Umbilical cord (tissue), 2 donors: ENCODE results near the gene ECE1. TPM values are rescaled to one million over a fixed set of nuclear protein-coding genes. Genes with fewer than 3 reads are reported as not detected.
"Not testable (repeated sequence)": the region's sequence is repeated elsewhere in the genome, so short reads cannot be mapped to it uniquely, and the experiment has no call there.

Experiments
- DNase-seq: peaks from one replicate; pipeline ENCODE4 v3.0.0-alpha.2; 2015; ENCODE audit warnings: low spot score
- total RNA-seq: library from RNA; depleted of rRNA; stranded (reverse); fragments of >200 nt; gene quantifications from one replicate; pipeline ENCODE4 v1.2.3, GENCODE V29; 2014; ENCODE audit warnings: low replicate concordance; ENCODE audit not compliant: insufficient read depth

ECE1 gene
- total RNA-seq, 1 donor from 2014 or later = 43.6 TPM

DNA sequence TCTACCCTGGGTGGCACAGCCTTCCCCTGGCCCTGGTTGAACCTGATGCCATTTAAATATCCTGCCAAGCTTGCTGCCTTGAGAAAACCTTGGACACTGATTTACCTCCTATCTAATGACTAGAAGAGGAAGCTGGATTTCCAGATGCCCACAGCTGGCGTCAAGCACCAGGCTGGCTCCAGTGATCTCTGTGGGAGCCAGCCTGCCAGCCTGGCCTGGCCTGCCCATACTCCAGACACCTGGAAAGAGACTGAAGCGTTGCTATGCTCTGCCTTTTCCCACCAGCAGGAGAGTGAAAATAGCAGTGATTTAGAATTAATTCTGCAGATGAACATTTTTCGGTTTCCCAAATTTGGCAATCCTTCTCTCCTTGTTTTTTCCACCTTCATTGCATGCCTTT is 102.0 kb downstream of the ECE1 start:
- DNase-seq = no peak

DNA sequence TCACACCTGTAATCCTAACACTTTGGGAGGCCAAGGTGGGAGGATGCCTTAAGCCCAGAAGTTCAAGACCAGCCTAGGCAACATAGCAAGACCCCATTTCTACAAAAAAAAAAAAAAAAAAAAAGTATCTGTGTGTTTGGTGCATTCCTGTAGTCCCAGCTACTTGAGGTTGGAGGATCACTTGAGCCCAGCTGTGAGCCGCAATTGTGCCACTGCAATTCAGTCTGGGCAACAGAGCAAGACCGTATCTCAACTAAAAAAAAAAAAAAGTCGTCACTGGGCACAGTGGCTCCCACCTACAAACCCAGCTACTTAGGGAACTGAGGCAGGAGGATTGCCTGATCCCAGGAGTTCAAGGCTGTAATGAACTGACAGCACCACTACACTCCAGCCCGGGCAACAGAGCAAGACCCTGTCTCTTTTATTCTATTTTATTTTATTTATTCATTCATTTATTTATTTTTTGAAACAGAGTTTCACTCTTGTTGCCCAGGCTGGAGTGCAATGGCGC is 105.0 kb downstream of the ECE1 start:
- no peak for DNase-seq

DNA sequence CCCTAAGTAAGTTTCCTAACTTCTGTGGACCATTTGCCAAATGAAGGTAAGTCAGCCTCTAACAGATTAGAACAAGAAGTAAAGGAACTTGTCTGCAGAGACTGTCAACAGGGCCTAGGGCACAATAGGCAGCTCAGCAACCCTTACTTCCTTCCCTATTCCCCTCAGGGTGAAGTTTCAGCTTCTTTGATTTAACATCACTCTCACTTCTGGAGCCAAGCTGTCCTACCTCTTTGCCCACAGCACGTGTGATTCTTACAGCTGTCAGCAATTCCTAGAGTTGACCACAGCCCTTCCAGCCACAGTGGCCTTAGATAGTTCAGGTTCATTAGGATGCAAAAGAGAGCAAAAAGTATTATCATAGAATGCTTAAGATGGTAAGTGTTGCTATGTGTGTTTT is 106.0 kb downstream of the ECE1 start:
- peak; percentile 24 for DNase-seq

DNA sequence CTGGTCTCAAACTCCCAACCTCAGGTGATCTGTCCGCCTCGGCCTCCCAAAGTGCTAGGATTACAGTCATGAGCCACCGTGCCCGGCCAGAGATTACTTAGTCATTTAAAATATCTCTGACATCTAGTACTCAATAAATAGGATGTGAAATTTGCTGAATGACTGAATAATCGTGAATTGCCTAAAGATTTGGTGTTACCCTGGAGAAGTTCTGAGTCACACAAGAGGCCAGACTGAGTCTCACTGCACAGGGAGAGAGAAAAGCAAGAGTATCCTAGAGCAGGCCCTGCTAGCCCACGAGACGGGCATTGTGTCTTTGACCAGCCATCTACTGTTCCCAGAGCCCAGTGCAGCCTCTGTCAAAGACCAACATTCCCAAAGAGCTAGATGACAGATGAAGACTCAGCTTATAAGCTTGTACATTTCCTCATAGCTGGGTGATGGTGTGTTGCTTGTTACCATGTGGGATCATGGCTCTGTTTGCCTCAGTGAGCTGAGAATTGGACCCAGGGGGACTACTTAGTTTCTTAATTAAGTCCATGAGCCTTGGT is 108.0 kb downstream of the ECE1 start:
- DNase-seq = no peak

DNA sequence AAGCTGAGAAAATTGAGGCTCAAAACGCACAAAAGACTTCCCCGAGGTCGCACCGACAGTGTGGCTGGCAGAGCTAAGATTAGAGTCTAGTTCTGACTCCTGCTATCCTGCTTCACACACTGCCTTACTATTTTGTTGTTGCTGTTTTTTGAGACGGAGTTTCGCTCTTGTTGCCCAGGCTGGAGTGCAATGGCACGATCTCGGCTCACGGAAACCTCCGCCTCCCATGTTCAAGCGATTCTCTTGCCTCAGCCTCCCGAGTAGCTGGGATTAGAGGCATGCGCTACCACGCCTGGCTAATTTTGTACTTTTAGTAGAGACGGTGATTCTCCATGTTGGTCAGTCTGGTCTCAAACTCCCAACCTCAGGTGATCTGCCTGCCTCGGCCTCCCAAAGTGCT is 112.0 kb downstream of the ECE1 start:
- DNase-seq = not testable (repeated sequence)

DNA sequence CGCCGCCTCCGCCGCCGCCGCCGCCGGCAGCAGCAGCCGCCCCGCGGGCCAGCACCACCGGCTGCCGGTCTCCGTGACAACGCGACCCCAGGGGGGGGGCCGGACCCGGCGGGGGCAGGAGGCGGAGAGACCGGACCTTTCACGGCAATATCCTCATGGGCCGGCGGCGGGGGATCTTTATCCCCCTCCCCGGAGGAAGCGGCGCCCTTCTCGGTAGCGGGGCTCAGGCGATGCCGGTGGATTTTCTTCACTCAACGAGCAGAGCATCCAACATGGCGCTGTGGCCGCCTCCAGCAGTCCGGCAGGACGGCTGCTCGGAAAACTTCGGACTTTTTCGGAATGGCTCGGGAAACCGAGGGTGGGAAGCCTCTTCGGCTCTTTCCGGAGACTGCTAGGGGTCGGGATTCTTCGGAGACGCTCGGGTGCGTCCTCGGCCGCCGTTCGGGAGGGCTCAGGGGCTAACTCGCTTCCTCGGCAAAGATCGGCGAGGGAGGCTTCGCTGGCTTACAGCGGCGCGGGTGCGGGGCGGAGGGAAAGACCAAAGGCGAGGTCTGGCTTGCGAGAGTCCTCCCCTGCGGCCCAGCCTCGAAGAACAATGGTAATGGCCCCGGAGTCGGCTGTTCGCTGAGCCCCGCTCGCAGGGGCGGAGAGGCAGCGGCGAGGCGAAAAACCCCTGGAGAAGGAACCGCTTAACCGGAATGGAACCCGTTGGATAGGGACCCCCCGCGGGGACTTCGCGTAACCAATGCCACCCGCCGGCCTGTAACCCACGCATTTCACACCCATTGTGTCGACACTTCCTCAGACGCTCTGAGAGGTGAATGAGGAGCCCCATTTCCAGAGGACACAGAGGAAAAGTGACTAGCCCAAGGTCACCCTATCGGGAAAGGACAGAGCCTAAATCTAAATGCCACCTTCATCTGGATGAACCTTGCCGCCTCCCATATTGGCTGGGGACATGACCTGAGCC is 113.4 kb downstream of the ECE1 start, which contains the start of gene EIF4G3:
TSS of gene EIF4G3 (minus strand) at position 312 of the 970 bp plus-strand sequence. CDS start 174,155 bp downstream, outside the sequence.
- DNase-seq = peak; percentile 100

DNA sequence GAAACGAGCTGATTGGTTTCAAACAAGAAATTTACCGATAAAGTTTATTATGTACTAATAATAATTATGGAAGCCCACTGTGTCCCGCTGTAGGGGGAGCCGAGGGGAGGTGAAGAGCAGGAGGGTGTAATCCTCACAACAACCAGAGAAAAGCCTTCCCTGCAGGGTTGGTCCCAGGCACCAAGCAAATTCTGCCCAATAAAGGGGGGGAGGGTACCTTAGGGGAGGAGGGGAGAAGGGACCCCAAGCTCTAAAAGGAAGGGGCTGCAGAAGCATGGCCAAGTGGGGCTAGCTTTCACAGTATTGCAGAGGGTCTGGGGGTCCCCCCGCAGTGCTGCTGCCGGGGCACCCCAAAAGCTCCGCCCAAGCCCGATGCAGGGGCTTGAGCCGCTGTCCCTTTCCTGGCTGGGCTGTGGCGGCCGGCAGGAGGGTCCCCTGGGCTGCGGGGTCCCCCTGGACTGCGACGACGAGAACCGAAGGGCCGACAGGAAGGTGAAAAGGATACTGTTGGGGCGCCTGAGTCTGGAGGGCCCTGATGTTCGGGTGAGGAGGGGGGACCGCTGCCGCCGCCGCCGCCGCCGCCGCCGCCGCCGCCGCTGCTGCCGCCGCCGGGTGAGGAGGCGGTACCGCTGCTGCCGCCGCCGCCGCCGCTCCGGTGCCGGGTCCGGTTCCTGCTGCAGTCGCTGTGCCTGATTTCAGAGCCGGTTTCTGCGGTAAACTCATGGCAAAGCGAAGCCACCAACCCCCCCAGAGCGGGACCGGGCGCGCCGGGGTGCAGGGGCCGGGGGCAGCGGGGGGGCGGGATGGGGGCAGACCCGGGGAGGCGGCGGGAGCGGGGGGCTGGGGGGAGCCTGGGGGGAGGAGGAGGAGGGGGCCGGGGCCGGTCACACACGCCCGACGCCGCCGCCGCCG is 114.3 kb downstream of the ECE1 start:
- peak; percentile 57 for DNase-seq

DNA sequence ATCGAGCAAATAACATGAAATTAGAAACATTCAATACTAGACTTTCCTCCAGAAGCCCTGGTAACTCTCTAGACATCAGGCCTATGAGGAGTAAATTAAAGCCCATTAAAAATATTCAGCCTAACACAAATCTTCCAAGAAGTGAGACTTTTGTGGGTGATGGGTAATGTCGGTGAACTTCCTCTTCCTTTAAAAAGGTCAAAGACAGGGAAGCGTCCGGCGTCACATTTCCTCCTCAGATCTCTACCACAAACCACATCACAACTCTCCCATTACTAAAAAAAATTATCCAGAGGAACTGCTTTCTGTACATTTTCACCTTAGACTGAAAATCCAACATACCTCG is 115.0 kb downstream of the ECE1 start:
- DNase-seq = peak; percentile 67

DNA sequence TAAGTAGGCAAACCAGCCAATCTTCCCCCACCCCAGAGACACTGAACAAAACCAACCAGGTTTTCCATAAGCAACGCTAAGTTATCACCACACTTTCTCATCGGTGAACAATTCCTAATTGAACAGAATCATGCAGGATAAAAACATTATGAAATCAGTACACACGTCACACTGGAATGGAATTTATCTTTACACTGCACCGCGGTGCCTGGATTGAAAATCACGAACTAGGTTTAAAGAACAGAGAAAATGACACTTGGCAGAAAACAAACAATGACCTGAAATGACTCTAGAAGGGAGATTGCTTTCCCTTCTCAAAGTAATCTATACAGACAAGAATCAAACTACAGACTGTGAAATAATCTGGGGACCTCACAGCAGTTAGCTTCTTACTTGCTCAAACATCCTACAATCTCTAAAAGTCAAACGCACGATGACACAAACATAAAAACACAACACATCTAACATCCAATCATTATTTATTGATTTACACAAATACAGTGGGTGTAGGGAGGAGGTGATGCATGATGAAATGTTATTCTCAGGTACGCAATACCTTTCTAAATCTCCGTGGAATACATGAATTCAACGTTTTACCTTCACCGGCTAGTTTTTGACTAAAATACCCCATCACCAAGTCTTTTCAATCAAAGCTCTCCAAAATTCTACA is 115.5 kb downstream of the ECE1 start:
- DNase-seq = no peak

DNA sequence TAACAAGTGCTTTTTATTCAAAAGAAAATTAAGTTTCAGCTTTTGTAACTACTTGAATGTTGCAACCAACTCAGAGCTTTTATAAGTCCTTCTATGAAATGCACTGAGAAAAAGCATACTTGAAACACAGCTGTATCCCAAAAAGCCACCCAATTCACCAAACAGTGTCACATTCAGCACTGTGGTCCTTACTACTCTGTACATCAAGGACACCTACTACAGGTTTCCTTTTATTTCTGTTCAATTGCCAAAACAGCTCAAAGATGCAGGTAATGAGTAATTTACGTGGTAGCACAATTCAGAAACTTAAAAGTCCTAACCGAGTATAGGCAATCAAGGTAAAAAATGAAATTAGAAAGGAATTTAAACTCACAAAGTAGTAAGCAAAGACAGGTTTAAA is 116.0 kb downstream of the ECE1 start:
- DNase-seq = no peak

DNA sequence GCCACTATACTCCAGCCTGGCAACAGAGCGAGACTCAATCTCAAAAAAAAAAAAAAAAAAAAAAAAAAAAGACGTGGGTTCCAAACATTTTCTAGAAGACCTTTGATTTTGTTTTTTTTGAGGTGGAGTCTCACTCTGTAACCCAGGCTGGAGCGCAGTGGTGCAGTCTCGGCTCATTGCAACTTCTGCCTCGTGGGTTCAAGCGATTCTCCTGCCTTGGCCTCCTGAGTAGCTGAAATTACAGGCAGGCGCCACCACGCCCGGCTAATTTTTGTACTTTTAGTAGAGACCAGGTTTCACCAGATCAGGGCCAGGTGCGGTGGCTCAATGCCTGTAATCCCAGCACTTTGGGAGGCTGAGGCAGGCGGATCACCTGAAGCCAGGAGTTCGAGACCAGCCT is 117.2 kb downstream of the ECE1 start:
- not testable (repeated sequence) for DNase-seq

DNA sequence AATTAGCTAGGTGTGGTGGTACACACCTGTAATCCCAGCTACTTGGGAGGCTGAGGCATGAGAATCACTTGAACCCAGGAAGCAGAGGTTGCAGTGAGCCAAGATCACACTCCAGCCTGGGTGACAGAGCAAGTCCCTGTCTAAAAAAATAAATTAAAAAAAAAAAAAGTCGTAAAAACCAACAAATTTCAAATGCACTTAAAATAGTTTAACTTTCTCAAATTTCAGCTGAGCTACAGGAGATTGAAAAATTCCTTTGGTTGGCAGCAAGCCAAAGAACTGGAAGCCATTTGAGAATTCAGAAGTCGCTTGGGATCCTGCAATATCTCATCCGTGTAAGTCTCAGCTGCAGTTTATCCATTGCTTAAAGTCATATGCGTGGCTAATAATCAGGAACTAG is 119.4 kb downstream of the ECE1 start:
- DNase-seq = peak; percentile 68

DNA sequence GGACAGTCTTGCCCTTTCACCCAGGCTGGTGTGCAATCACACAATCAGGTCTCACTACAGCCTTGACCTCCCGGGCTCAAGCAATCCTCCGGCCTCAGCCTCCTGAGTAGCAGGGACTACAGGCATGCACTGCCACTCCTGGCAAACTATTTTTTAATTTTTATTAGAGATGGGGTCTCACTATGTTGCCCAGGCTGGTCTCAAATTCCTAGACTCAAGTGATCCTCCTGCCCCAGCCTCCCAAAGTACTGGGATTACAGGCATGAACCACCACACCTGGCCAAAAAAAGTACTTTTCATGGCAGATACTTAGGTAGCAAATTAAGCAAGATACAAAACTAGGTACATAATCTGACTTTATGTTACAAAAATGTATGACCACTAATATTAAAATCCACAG is 121.8 kb downstream of the ECE1 start:
- no peak for DNase-seq

Other genes starting within 250 kb of the ECE1 start
- 30.3 TPM for gene EIF4G3, start 113.6 kb downstream of the ECE1 start, total RNA-seq
- gene NBPF3, start 149.7 kb upstream of the ECE1 start, total RNA-seq = 22.1 TPM
- not detected for gene ALPL, start 219.0 kb upstream of the ECE1 start, total RNA-seq